Choroid plexus epithelial cell (primary cell): ENCODE measurements around the gene PICK1.

Experiments used
- DNase-seq: peaks from one replicate; pipeline ENCODE4 v3.0.0-alpha.2; 2010; ENCODE audit warnings: low read depth
- H3K4me3 ChIP-seq: 2 replicates; pipeline ENCODE4 v1.5.1; 2011; ENCODE audit warnings: low read depth, mild to moderate bottlenecking, control low read depth, low read length, moderate library complexity
- TF ChIP-seq, protein P1 (sequence below): conservative IDR thresholded peaks from 2 replicates; pipeline ENCODE4 v1.5.1; 2011; ENCODE audit warnings: low read depth, mild to moderate bottlenecking, control low read depth, inconsistent platforms, low read length, moderate library complexity

PICK1 gene

DNA sequence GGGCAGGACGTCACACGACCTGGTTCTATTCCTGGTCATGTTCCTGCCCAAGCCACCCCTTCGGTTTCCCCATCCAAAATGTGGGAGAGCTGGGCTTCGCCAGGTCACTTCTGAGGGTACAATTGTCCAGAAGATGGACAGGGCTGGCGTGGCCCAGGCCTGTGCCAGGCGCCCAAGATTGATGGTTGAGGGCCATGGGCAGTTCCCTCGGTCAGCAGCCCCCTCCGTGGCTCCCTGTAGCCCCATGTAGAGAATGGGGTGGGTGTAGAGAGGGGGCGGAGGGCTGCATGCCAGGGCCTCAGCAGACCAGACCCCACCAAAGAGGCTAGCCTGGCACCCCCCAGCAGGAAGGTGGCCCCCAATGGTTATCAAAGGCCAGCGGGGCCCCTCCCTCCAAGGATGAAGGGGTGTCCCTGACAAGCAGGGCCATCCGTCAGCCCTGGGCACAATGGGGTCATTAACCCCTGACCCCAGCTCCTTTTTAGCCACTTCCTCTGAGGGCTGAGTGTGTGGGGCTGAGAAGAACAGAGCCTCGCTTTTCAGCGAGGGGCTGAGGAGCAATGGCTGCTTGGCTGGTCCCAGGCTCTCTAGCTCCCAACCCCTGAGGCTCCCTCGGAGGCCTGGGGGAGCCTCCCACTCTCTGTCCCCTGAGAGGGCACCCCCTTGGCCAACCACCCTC lies 11.0 kb upstream of the PICK1 start:
- TF ChIP-seq, protein P1, sequence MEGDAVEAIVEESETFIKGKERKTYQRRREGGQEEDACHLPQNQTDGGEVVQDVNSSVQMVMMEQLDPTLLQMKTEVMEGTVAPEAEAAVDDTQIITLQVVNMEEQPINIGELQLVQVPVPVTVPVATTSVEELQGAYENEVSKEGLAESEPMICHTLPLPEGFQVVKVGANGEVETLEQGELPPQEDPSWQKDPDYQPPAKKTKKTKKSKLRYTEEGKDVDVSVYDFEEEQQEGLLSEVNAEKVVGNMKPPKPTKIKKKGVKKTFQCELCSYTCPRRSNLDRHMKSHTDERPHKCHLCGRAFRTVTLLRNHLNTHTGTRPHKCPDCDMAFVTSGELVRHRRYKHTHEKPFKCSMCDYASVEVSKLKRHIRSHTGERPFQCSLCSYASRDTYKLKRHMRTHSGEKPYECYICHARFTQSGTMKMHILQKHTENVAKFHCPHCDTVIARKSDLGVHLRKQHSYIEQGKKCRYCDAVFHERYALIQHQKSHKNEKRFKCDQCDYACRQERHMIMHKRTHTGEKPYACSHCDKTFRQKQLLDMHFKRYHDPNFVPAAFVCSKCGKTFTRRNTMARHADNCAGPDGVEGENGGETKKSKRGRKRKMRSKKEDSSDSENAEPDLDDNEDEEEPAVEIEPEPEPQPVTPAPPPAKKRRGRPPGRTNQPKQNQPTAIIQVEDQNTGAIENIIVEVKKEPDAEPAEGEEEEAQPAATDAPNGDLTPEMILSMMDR, result no peak
- no peak overlapping the region for H3K4me3 ChIP-seq
- no peak for DNase-seq

DNA sequence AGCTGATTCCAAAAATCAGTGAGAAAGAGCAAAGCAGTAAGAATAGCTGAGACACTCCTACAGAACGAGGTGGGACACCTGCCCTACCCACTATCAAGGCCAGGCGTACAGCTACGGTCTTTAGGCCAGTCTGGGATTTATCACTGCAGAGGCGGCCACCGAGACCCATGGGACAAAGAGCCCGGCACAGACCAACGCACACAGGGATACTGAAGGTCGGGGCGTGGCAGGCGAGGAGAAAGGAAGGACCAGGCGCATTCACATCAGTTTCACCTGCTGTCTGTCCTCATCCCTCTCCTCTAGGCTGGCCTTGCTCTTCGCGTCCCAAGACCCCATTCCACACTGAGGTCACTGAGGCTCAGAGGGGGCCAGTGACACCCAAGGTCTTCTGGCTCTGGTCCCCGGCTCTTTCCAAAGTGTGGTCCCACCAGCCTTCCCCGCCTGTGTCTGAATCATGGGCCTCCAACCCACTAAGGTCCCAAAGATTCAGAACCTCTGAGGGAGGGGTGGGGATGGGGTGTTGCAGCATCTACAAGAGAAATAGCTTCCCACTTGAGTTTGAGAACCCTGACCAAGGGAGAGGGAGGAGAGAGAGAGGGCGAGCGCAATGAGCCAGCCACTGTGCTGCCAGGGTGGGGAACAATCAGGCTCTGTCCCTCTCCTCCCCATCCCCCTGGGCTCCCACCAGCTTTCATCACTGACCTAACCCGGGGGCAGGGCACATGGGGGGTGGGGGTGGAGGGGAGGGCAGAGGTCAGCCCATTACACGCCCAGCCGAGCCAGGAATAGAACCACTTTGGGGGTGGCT lies 7.2 kb upstream of the PICK1 start:
- no peak for DNase-seq
- no peak overlapping the region for H3K4me3 ChIP-seq
- TF ChIP-seq, protein P1, result no peak

DNA sequence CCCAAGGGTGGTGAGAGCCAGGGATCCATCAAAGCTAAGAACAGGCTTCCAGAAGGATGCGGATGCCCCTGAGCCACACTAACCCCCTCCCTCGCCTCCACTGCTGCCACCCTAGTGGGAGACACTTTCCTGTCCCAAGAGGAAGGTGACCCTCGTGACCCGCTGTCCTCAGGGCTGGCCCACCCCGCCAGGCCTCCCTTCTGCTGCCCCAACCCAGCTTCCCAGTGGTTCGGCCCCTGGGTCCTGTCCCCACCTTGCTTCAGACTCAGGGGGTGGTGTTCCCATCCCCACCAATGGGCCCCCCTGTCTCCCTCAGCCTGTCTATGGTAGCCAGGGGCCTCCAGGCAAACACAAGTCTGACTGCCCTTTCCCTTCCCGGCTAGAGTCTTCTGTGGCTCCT lies 6.5 kb upstream of the PICK1 start:
- DNase-seq, result no peak
- TF ChIP-seq, protein P1, result no peak

DNA sequence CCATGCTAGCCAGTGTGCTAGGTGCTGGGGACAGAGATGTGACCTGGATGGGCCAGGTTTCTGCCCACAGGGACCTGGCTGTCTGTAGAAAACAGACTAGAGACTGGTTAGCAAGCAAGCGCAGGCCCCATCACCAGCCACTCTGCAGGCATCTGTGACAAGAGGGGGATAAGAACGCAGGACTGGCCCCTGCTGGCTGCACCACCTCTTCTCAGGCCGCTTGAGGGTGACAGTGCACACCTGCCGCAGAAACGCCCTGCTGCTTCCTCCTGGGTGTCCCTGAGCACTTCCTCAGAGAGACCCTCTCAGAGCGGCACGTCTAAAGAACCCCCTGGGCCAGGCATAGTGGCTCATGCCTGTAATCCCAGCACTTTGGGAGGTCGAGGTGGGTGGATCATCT lies 5.9 kb upstream of the PICK1 start:
- H3K4me3 ChIP-seq, result no peak overlapping the region
- TF ChIP-seq, protein P1, result no peak
- DNase-seq, result no peak

More for the DNA sequence above, 6.5 kb upstream of the PICK1 start:
- H3K4me3 ChIP-seq, result no peak overlapping the region

DNA sequence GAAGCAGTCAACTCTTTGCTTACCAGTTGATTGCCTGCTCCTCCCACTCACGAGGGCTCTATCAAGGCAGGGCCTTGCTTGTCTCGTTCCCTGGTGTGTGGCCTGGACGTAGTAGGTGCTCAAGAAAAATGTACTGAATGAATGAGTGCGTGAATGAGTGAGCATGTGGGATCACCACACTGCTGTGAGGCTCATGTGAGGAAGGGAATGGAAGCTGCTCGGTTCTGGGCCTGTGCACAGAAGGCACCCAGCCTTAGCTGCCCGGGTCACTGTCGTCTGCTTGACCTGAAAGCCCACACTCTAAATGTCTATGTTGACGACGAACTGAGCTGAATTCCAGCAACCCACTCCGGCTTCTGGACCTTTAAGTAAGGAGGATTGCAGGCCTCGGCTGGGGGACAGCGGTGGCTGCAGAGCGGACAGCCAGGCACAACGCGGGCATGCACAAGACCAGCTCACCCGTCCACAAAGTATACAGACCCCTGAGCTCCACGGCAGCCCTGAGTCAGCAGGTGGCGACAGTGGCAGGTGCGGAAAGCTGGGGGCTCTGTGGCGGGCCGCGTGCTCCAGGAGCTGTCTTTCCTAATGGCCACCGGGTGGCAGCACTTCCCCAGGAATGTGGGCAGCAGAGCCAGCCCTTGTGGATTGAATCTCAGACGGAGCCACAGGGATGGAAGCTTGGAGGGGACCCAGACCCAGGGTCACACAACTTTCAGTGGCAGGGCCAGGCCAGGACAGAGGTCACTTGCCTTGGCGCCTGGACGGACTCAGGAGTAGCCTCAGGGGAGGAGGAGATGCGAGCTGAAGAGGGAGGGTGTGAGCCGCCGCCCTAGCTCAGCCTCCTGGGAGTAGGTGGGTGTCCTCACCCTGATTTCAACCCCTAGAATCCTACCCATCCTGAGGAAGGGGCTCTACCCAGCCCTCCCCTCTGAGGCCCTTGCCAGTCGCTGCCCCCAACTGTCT lies 5.0 kb upstream of the PICK1 start:
- TF ChIP-seq, protein P1, result peak; percentile 79
- DNase-seq, result peak; percentile 79
- H3K4me3 ChIP-seq, result no peak overlapping the region

DNA sequence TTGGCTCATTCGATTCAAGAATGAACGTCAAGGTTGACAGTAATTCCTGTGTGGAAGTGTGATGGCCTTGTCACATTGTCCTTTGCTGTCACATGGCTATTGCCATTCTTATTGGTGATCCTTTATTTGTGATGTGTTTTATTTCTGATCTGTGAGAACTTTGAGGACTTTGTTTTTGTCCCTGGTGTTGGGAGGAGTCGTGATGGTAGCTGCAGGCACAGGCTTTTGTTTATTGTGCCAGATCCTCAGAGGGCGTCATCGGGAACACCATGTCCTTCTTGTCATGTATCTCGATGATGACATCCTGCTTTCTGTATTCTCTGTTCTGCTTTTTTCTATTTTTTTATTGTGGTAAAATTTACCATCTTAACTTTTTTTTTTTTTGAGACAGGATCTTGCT lies 5.6 kb downstream of the PICK1 start:
- TF ChIP-seq, protein P1, result no peak
- DNase-seq, result no peak
- no peak overlapping the region for H3K4me3 ChIP-seq
